ENCODE measurements around the gene SLFN12L.

DNA sequence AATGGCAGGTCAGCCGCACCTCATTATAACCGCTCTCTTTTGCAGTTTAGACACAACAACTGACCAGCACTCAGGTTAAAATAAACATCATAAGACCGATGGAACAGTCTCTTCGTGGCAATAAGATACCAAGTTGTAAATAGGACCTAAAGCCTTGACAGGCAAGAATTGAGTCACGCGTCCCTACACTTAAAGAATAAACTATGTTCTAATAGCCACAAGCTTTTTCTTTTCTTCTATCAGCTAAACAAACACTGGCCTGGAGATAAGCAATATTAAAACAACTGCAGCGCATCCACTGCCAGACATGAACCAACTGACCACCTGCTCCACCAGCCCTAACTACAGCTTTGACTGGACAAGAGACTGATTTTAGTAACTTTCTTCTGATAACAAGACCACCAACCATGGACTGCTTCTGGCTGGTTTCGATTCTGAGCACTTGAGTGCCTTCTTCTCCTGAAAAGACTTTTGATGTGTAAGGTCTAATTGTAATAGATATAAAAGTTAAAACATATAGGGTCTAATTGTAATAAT lies 17.5 kb downstream of the SLFN12L start:
- TF ChIP-seq EZH2 (IDR thresholded peaks at IDR 0.05; ENCODE audit: borderline replicate concordance, low read depth, low read length, poor library complexity, severe bottlenecking) (no peak), CTCF (conservative IDR thresholded peaks at IDR 0.05; ENCODE audit: low read depth, low read length) (no peak)
